Fibroblast of lung (primary cell): ENCODE results near the gene RTN1. TPM values are rescaled to one million over a fixed set of nuclear protein-coding genes. Genes with fewer than 3 reads are reported as not detected.

Experiments
- DNase-seq, 2 donors: peaks; one replicate each; pipeline versions ENCODE4 v3.0.0 to v3.0.0-alpha.2; 2010; ENCODE audit warnings: low read depth in 2 of 2
- H2AFZ ChIP-seq: 2 replicates; pipeline ENCODE4 v1.5.1; 2012; ENCODE audit warnings: low read length, control low read depth, inconsistent platforms
- H3K27ac ChIP-seq: 2 replicates; pipeline ENCODE4 v1.5.1; 2011; ENCODE audit warnings: low read length, control low read depth; ENCODE audit not compliant: insufficient read depth
- H3K27me3 ChIP-seq: 2 replicates; pipeline ENCODE4 v1.5.1; 2011; ENCODE audit warnings: mild to moderate bottlenecking, low read length; ENCODE audit not compliant: control insufficient read depth, insufficient read depth
- H3K36me3 ChIP-seq: 2 replicates; pipeline ENCODE4 v1.5.1; 2011; ENCODE audit warnings: low read length; ENCODE audit not compliant: control insufficient read depth, insufficient read depth
- H3K4me1 ChIP-seq: 2 replicates; pipeline ENCODE4 v1.5.1; 2011; ENCODE audit warnings: low read length; ENCODE audit not compliant: control insufficient read depth, insufficient read depth; ENCODE audit errors: extremely low read depth
- H3K4me2 ChIP-seq: 2 replicates; pipeline ENCODE4 v1.5.1; 2011; ENCODE audit warnings: low read length, control low read depth; ENCODE audit not compliant: insufficient read depth; ENCODE audit errors: extremely low read depth
- H3K4me3 ChIP-seq, 4 experiments: fragments of 200-600 bp in 1 of 4; sonication (generic) in 1 of 4; replicated peaks in 1 of 4; 2 replicates each; pipeline ENCODE4 v1.5.1; 2011 to 2016; ENCODE audit warnings: low read length in 4 of 4, low read depth in 3 of 4, mild to moderate bottlenecking in 3 of 4, control low read depth in 2 of 4, inconsistent platforms in 1 of 4, mixed read lengths in 1 of 4; ENCODE audit not compliant: insufficient read depth in 1 of 4; ENCODE audit errors: control extremely low read depth in 1 of 4
- H3K79me2 ChIP-seq: 2 replicates; pipeline ENCODE4 v1.5.1; 2012; ENCODE audit warnings: mild to moderate bottlenecking, low read length, inconsistent platforms; ENCODE audit not compliant: control insufficient read depth, insufficient read depth
- H3K9ac ChIP-seq: 2 replicates; pipeline ENCODE4 v1.5.1; 2011; ENCODE audit warnings: mild to moderate bottlenecking, low read length, control low read depth; ENCODE audit not compliant: insufficient read depth
- H3K9me3 ChIP-seq: 2 replicates; pipeline ENCODE4 v1.5.1; 2012; ENCODE audit warnings: low read depth, low read length; ENCODE audit not compliant: control insufficient read depth, insufficient read depth
- H4K20me1 ChIP-seq: 2 replicates; pipeline ENCODE4 v1.5.1; 2011; ENCODE audit warnings: low read length; ENCODE audit not compliant: control insufficient read depth, insufficient read depth; ENCODE audit errors: extremely low read depth
- EZH2 ChIP-seq: IDR thresholded peaks from 2 replicates; pipeline ENCODE4 v1.5.1; 2012; ENCODE audit warnings: low read length, control low read depth, mild to moderate bottlenecking; ENCODE audit errors: missing control alignments
- polyA plus RNA-seq, 2 donors: library from polyadenylated mRNA; depleted of rRNA in 1 of 2; stranded (reverse) in 1 of 2; unstranded in 1 of 2; fragments of >200 nt; gene quantifications; 2 replicates each; pipeline ENCODE4 v1.2.1, GENCODE V29; 2011 to 2012; ENCODE audit warnings: missing spikeins in 1 of 2
- total RNA-seq: library from RNA; depleted of rRNA; stranded (reverse); fragments of >200 nt; gene quantifications from 2 replicates; pipeline ENCODE4 v1.2.1, GENCODE V29; 2014
- TF ChIP-seq, protein P1 (sequence below), 2 donors: IDR thresholded peaks in 1 of 2; conservative IDR thresholded peaks in 1 of 2; 1 replicate in 1 of 2; 2 replicates in 1 of 2; pipeline ENCODE4 v1.5.1; 2011 to 2012; ENCODE audit warnings: low read length in 2 of 2, control low read depth in 1 of 2, inconsistent platforms in 1 of 2, low read depth in 1 of 2, mild to moderate bottlenecking in 1 of 2

The RTN1 gene
- total and polyA plus RNA-seq, 2 donors (not counting 1 experiment from before 2014, with no cell fraction given), result 0.17 to 0.92 TPM

GRCh38 chr14:59919570-59920377, 49.2 kb upstream of the RTN1 start, which contains the start of gene LRRC9:
Gene LRRC9 (plus strand): TSS chr14:59920144.
- Histone ChIP-seq H3K4me3 (peak within 1 kb of the TSS; percentile 28 to 68 (median 38)), H4K20me1 (no peaks in the 10 kb centered on the region), H3K79me2 (no peaks in the 10 kb centered on the region), H3K4me2 (peak within 1 kb of the TSS; percentile 89), H3K9ac (no peak within 1 kb of the TSS), H3K36me3 (no peaks in the 10 kb centered on the region), H3K9me3 (no peaks in the 10 kb centered on the region), H3K4me1 (no peaks in the 10 kb centered on the region), H2AFZ (peak within 1 kb of the TSS; percentile 48), H3K27ac (no peak within 1 kb of the TSS), H3K27me3 (peaks cover 11% of the 10 kb centered on the region)
- TF ChIP-seq, protein P1, sequence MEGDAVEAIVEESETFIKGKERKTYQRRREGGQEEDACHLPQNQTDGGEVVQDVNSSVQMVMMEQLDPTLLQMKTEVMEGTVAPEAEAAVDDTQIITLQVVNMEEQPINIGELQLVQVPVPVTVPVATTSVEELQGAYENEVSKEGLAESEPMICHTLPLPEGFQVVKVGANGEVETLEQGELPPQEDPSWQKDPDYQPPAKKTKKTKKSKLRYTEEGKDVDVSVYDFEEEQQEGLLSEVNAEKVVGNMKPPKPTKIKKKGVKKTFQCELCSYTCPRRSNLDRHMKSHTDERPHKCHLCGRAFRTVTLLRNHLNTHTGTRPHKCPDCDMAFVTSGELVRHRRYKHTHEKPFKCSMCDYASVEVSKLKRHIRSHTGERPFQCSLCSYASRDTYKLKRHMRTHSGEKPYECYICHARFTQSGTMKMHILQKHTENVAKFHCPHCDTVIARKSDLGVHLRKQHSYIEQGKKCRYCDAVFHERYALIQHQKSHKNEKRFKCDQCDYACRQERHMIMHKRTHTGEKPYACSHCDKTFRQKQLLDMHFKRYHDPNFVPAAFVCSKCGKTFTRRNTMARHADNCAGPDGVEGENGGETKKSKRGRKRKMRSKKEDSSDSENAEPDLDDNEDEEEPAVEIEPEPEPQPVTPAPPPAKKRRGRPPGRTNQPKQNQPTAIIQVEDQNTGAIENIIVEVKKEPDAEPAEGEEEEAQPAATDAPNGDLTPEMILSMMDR (conservative IDR thresholded peaks at IDR 0.05 in 1 of 2, IDR thresholded peaks at IDR 0.05 in 1 of 2; ENCODE audit: low read depth in 1 of 2, low read length in 2 of 2), result no peak
- TF ChIP-seq EZH2, result peak; percentile 90
- DNase-seq, result peak; percentile 21 to 28

DNA sequence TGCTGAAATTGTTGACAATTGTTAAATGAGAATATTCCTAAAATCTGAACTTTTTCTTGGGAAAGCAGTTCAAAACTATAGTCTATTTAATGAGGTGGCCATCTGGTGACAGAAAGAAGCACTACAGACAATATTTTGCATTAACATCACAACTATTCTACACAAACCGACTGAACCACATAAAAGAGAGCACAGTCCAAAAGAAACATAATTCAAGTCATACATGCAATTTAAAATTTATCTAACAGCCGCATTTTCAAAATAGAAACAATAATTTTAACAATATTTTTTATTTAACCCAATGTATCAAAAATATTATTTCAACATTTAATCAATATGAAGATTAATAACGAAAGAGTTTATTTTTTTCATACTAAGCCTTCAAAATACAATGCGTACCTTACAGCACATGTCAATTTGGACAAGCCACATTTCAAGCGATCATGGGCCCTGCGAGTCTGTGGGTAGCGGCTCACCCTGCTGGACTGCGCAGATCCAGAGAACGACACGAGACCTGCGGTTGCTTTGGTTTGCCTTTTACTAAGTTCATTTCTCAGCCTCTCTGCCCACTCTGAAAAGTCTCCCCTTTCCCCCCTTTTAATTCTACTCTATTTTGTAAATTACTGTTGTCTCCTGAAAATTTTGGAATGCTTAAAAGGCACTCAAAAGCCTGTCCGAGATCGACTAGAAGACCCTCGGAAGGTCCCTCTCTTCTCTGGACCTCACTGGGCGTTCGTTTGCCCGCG, 48.4 kb upstream of the RTN1 start:
- H3K27me3 ChIP-seq, result peaks cover 11% of the 10 kb centered on the region
- H3K9ac ChIP-seq, result no peak overlapping the region
- peak overlapping the region; percentile 89 for H3K4me2 ChIP-seq
- H3K79me2 ChIP-seq, result no peaks in the 10 kb centered on the region
- H3K4me1 ChIP-seq, result no peaks in the 10 kb centered on the region
- peak overlapping the region; percentile 48 for H2AFZ ChIP-seq
- DNase-seq, result peak; percentile 45 to 50
- no peaks in the 10 kb centered on the region for H3K9me3 ChIP-seq
- TF ChIP-seq, protein P1 (conservative IDR thresholded peaks at IDR 0.05 in 1 of 2, IDR thresholded peaks at IDR 0.05 in 1 of 2; ENCODE audit: low read depth in 1 of 2, low read length in 2 of 2), result peak; percentile 21 to 49
- no peak for TF ChIP-seq EZH2
- H3K4me3 ChIP-seq, result peak overlapping the region; percentile 28 to 68 (median 38)
- no peaks in the 10 kb centered on the region for H3K36me3 ChIP-seq
- H4K20me1 ChIP-seq, result no peaks in the 10 kb centered on the region
- no peak overlapping the region for H3K27ac ChIP-seq

GRCh38 chr14:59913187-59913586, 42.6 kb upstream of the RTN1 start:
- H3K4me2 ChIP-seq, result no peak overlapping the region
- H4K20me1 ChIP-seq, result no peaks in the 10 kb centered on the region
- DNase-seq, result no peak
- H3K4me3 ChIP-seq, result no peak overlapping the region
- TF ChIP-seq, protein P1 (conservative IDR thresholded peaks at IDR 0.05 in 1 of 2, IDR thresholded peaks at IDR 0.05 in 1 of 2; ENCODE audit: low read depth in 1 of 2, low read length in 2 of 2), result no peak
- no peak overlapping the region for H3K27ac ChIP-seq
- H3K4me1 ChIP-seq, result no peaks in the 10 kb centered on the region
- no peaks in the 10 kb centered on the region for H3K27me3 ChIP-seq
- H3K9ac ChIP-seq, result no peak overlapping the region
- no peak overlapping the region for H2AFZ ChIP-seq
- no peaks in the 10 kb centered on the region for H3K36me3 ChIP-seq
- no peaks in the 10 kb centered on the region for H3K79me2 ChIP-seq
- no peaks in the 10 kb centered on the region for H3K9me3 ChIP-seq
